Esophagus muscularis mucosa (tissue), 3 donors: ENCODE data around the gene TOR1AIP1.

Experiments
- CTCF ChIP-seq, 3 experiments: fragments of 200-600 bp in 2 of 3; fragments of 450-650 bp in 1 of 3; sonication (generic) in 2 of 3; IDR thresholded peaks; one replicate each; pipeline ENCODE4 v1.5.1; 2017 to 2019; ENCODE audit warnings: antibody characterized with exemption in 3 of 3, mild to moderate bottlenecking in 2 of 3, moderate library complexity in 1 of 3
- POLR2A ChIP-seq: fragments of 450-650 bp; IDR thresholded peaks from one replicate; pipeline ENCODE4 v1.6.1; 2017; ENCODE audit warnings: antibody characterized with exemption, moderate library complexity, mild to moderate bottlenecking, low read depth
- POLR2AphosphoS5 ChIP-seq, 2 donors: sonication (generic); formaldehyde crosslinking; IDR thresholded peaks; one replicate each; pipeline ENCODE4 v1.6.1; 2017; ENCODE audit warnings: antibody characterized with exemption in 2 of 2

- TF ChIP-seq CTCF (IDR thresholded peaks at IDR 0.05) (no peak), POLR2A (no peak), POLR2AphosphoS5 (IDR thresholded peaks at IDR 0.05) (no peak)
Measured at GRCh38 chr1:179888071-179888470, 6.0 kb downstream of the TOR1AIP1 start.
